IPS DF 19.7 (cell line): ENCODE data around the gene PLXNC1.

Experiments used
- DNase-seq: peaks from one replicate; pipeline ENCODE4 v3.0.0-alpha.2; 2013; ENCODE audit warnings: low read depth, low spot score

The PLXNC1 gene

DNA sequence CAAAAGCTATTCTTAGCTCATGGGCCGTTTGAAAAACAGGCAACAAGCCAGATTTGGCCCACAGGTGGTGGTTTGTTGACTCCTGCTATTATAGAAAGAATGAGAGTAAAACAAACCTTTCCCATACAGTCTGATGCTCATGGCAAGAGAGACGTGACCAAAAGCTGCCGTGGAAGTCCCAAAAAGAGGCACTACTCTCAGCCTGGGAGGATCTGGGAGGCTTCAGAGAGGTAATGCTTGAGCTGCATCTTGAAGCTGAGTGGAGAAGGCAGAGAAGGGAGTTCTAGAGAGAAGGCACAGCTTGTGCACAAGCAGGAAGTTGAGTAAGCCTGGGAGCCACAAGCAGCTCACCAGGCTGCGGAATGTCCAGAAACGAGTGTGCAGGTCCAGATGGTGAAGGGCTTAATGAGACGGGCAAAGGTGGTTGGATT, 9.6 kb downstream of the PLXNC1 start:
- no peak for DNase-seq

GRCh38 chr12:94158666-94159065, 10.3 kb downstream of the PLXNC1 start:
- DNase-seq: no peak

DNA sequence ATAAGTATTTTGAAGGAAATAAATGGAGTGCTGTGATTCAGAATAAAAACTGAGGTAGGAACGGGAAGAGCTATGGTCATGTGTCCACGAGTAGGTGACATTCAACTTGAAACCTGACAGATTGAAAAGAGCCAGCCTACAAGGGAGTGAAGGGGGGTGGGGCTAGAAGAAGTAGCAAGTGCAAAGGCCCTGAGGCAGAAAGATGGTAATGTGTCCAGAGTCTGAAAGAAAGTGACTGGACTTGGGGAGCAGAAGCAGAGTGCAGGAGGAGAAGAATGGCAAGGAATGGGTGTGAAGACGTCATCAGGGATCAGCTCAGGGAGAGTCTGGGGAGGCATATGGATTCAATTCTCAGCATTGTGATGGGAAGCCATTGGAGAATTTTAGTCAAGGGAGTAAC, 13.7 kb downstream of the PLXNC1 start:
- no peak for DNase-seq

DNA sequence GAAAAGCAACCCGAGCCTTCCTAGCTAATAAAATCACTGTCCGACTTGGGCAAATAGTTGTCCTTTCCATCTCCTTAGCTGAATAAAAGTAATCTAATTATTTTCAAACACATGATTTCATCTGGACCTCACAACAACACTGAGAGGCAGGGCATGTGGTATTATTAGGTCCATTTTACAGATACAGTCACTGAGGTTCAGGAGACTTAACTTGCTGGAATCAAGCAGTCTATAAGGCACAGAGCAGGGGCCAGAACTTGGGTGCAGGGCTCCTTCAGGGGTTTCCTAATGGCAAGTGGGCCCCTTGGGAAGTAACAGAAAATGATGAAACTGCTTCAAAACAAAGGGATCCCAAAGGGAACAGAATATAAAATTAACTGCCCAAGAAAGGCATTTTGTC, 15.5 kb downstream of the PLXNC1 start:
- DNase-seq: no peak

- DNase-seq: no peak
Measured at GRCh38 chr12:94165138-94165537, 16.8 kb downstream of the PLXNC1 start.

- DNase-seq: no peak
Measured at GRCh38 chr12:94165670-94166364, 17.4 kb downstream of the PLXNC1 start.

DNA sequence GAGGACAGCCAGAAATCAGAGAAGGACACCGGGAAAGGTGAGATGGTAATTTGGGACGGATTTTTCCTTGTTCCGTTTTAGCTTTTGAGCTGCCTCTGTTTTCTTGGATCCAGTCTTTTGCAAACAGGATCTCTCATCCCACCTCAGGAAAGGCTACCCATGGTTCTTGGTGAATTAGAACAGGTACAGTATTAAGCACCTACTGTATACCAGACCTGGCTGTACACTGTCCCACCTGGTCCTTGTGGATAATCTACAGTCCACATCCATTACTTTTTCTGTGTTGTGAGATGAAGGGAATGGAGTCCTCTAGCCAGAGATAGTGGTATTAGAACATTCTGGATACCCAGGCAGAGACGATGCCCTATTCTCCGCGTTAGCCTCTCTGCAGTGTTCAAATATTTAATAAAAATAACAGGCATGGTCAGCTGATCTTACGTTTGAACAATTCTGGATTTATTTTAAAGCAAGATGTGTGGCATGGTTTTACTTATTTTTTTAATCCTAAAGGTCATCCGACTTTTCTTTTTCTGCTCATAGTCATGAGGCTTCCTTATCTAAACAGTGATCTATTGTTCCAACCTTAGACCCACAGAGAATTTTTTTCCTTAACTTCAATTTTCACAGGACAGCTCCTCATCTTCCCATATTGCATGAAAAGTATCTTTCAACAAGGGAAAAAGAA, 18.8 kb downstream of the PLXNC1 start:
- no peak for DNase-seq

GRCh38 chr12:94167756-94168416, 19.5 kb downstream of the PLXNC1 start:
- no peak for DNase-seq

- no peak for DNase-seq
Measured at GRCh38 chr12:94169495-94169894, 21.1 kb downstream of the PLXNC1 start.

GRCh38 chr12:94169966-94170689, 21.8 kb downstream of the PLXNC1 start:
- no peak for DNase-seq

- DNase-seq: no peak
Measured at GRCh38 chr12:94170690-94171594, 22.6 kb downstream of the PLXNC1 start.

- no peak for DNase-seq
Measured at GRCh38 chr12:94171595-94171930, 23.2 kb downstream of the PLXNC1 start.

- no peak for DNase-seq
Measured at GRCh38 chr12:94172031-94172430, 23.7 kb downstream of the PLXNC1 start.

DNA sequence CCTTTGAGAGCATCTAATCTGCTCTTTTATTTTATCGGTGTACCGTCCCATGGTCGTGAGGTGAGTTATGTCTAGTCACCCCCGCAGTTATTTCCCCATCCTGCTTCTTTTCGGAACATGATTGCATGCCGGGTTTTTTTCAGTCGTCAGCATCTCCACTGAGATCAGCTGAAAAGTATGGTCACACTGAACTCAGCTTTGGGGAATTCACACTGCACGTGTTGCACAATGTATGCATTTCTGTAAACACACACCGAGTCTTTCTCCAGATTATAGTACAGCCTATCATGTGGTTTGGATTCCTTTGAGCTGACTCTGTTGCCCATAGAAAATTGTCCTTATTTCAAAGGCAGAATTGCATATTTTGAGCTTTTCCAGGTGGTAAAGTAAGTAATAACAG, 24.6 kb downstream of the PLXNC1 start:
- no peak for DNase-seq

DNA sequence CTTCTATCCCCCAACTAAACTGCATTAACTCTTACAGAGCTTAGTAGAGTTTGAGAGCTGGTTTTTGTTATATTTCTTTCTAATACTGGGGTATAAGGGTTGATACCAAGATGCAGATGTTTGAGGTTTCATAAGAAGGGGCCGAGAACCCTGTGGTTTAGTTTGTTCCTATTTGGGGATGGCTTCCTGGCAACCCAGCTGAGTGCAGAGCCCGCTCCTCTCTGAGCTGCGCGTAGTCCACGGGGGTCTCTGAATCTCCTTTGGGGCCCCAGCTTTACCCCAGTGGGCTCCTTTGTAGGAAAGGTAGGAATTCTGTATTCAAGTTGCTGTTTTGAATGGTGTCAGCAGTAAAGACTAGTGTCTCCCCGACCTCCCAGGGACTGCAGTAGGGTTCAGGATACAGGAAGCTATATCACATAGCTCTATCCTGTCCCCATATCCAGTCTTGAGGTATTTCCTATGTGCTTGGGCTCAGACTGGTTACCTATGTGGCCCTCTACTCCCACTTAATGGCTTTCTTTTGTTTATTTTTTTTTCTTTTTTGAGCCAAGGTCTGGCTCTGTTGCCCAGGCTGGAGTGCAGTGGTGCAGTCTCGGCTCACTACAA, 25.4 kb downstream of the PLXNC1 start:
- no peak for DNase-seq

DNA sequence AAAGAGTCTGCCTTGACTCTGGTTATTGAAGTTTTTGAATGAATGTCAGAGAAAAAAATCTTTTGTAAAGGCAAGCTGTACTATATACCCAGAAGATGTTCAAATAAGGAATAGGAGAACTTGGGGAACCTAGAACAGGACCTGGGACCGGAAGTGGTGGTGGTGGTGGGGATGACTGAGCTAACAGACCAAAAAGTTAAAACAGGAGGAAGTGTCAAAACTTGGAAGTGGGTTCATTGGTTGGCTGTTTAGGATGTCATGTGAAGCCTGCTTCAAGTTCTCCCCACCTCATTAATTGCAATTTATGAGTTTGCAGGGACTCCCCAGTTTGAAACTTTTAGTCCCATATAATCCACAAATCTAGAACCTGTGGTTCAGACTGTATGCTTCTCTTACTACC, 26.2 kb downstream of the PLXNC1 start:
- DNase-seq: no peak

- DNase-seq: no peak
Measured at GRCh38 chr12:94175763-94176668, 27.6 kb downstream of the PLXNC1 start.

DNA sequence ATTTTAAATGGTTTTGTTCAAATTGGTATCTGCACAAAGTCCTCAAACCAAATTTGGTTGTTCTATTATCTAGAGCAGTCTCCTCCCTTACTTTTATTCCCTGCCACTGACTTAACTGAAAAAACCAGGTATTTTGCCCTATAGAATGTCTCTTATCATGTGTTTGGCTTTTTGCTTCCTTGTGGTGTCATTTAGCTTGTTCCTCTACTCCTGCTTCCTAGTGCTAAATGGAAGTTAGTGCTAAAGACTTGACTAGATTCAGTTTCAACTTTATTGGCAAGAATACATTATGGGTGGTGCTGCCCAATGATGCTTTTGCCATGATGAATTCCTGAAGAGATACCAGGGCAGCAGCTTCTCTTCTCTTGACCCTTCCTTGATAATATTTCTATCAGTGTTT, 29.7 kb downstream of the PLXNC1 start:
- DNase-seq: no peak

DNA sequence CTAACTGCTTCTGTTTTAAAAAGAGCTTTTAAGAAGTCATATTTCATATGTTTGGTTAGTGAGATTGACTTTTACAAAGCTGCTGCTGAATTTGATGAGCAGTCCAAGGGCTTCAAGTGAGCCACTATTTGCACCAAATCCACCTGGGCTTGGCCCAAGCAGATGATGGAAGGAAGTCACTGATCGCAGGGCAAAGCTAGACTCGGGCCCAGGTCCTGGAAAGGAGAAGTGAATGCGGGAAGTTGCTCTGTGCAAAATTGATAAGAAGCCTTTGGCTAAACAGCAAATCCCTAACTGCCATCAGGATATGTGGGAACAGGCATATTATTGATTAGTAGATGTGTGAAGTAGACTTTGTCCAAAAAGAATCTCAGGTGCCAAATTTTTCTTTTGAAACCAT, 30.5 kb downstream of the PLXNC1 start:
- DNase-seq: no peak

- DNase-seq: no peak
Measured at GRCh38 chr12:94179723-94180122, 31.3 kb downstream of the PLXNC1 start.
